ENCODE results near the gene LIG1.

LIG1 gene

DNA sequence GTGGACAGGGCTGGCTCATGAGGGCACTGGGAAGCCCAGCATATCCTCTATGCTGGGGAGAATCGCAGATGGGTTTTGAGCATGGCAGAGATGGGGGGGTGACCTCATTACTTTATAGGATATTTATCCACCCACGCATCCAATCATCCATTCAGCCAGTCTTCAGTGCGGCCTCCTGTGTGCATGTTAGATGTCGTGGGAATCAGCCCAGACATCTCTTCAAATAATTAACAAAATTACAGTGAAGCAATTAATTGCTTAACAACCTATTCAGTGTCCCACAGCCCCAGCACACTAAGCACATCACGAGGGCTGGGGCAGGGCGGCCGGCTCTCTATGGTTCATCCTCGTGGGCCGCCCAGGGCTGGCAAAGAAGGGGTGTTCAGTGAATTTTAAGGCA is 21.6 kb downstream of the LIG1 start:
- TF ChIP-seq, protein P1, sequence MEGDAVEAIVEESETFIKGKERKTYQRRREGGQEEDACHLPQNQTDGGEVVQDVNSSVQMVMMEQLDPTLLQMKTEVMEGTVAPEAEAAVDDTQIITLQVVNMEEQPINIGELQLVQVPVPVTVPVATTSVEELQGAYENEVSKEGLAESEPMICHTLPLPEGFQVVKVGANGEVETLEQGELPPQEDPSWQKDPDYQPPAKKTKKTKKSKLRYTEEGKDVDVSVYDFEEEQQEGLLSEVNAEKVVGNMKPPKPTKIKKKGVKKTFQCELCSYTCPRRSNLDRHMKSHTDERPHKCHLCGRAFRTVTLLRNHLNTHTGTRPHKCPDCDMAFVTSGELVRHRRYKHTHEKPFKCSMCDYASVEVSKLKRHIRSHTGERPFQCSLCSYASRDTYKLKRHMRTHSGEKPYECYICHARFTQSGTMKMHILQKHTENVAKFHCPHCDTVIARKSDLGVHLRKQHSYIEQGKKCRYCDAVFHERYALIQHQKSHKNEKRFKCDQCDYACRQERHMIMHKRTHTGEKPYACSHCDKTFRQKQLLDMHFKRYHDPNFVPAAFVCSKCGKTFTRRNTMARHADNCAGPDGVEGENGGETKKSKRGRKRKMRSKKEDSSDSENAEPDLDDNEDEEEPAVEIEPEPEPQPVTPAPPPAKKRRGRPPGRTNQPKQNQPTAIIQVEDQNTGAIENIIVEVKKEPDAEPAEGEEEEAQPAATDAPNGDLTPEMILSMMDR (IDR thresholded peaks at IDR 0.05; ENCODE audit: low read depth, low read length, missing control alignments): no peak
- no peak overlapping the region for H3K4me3 ChIP-seq (replicated peaks; ENCODE audit: low read depth, low read length)
- no peak for DNase-seq (ENCODE audit: extremely low read depth, low read depth)

DNA sequence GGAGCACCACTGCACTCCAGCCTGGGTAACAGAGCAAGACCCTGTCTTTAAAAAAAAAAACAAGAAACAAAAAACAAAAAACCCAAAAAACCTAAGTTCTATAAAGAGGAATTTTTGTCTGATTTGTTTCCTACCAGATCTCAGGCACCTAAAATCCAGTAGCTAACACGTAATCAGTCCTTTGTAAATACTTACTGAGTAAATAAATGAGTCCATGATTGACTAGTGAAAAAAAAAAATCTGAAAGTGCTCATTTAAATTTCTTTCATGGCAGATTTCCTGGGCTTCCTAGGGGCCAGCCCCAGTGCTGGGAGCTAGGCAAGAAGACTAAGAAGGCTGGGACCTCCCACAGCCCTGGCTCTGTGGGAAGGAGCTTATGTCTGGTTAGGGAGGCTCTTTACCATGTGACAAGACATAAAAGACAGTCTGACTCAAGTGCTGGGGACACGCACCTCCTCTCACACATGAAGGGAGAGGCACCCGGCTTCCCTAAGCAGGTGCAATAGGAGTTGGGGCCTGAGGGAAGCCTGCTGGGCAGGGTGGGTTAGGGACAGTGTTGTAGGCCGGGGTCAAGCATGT is 22.5 kb downstream of the LIG1 start:
- no peak for DNase-seq (ENCODE audit: extremely low read depth, low read depth)
- no peak overlapping the region for H3K4me3 ChIP-seq (replicated peaks; ENCODE audit: low read depth, low read length)
- TF ChIP-seq, protein P1 (IDR thresholded peaks at IDR 0.05; ENCODE audit: low read depth, low read length, missing control alignments): no peak

DNA sequence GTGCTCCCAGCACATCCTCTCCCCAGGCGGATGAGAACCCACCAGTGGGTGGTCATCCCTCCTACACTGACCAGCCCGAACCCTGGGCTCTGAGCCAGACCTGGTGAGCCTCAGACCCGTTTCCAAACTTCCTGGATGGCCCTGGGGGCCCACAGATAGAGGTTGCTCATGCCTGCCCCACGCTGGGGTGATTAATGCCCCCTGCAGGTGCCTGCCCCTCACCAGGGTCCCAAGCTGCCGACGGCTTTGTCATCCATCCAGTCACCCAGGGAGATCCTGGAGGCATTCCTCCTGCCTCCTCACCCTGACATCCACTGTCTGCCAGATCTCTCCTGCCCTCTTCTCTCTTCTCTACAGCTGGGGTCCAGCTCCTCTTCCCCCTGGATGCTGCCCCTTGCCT is 31.1 kb downstream of the LIG1 start:
- no peak overlapping the region for H3K4me3 ChIP-seq (replicated peaks; ENCODE audit: low read depth, low read length)
- TF ChIP-seq, protein P1 (IDR thresholded peaks at IDR 0.05; ENCODE audit: low read depth, low read length, missing control alignments): no peak

DNA sequence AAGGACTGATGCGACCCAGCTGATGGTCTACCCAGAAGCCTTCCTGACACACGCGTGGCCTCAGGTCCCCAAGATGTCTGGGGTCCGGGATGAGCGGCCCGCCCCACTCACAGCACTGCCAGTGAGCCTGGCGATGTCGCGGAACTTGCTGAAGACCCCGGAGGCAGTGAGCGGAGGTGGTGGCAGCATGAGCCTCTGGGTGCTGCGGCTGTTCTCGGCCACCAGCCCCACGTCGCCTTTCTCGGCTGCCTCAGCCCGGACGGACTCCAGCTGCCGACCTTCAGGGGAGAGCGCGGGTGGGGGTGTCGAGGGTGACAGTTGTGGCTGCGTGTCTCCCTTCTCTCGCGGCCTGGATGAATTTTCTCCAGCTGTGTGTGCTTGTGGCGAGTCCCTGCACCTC is 32.7 kb downstream of the LIG1 start:
- H3K4me3 ChIP-seq (replicated peaks; ENCODE audit: low read depth, low read length): no peak overlapping the region
- TF ChIP-seq, protein P1 (IDR thresholded peaks at IDR 0.05; ENCODE audit: low read depth, low read length, missing control alignments): no peak
- DNase-seq (ENCODE audit: extremely low read depth, low read depth): no peak

More for the DNA sequence above, 31.1 kb downstream of the LIG1 start:
- no peak for DNase-seq (ENCODE audit: extremely low read depth, low read depth)

DNA sequence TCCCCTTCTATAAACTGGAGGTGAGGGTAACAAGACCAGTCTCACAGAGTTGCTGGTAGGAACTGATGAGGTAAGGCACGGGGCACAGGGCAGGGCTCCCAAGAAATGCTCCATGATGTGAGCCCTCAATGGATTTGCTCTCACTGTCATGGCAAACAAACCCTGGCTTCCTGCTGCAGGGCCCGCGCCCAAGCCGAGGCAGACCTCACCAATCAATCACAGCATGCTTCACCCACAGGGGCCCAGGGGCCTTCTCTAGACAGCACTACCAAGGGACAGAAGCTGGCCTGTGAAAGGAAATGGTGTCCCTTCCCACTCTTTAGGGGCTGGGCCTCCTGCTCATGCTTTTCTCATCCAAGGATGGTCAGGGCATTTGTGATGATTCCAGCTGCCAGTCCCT is 33.6 kb downstream of the LIG1 start:
- DNase-seq (ENCODE audit: extremely low read depth, low read depth): no peak
- TF ChIP-seq, protein P1 (IDR thresholded peaks at IDR 0.05; ENCODE audit: low read depth, low read length, missing control alignments): no peak
- no peak overlapping the region for H3K4me3 ChIP-seq (replicated peaks; ENCODE audit: low read depth, low read length)

DNA sequence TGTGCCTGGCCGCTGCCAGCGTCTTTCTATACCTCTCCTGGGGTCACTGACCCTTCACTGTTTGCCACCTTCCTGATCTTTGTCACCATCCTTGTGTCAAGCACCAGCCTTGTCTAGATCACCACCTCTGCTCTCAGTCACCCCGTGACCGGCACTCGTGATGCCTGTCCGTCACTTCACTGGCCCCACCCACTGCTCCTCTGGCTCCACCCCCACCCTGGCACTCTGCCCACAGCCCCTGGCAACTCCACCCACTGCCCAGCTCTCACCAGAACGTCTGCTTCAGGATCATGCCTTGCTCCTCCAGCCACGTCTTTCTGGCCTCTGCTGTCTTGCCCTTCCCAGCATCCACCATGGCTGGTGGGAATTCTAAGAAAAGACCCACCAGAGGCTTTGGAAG is 34.7 kb downstream of the LIG1 start:
- TF ChIP-seq, protein P1 (IDR thresholded peaks at IDR 0.05; ENCODE audit: low read depth, low read length, missing control alignments): no peak

DNA sequence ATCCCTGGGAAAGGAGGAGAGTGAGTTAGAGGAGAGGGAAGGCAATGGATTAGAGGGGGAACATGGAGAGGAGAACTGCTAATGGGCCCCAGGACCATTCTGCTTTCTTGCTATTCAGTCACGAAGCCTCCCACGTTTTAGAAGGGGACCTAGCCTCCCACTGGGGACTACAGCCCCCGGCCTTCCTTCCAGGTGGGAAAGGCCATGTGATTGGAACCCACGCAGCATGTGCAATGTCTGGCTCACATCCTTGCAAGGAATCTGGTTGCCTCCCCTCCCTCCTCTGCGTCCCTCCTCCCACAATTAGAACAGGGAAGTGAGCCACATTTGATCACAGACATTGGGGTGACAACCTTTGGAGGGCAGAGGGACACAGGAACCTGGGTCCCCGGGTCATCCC is 37.0 kb downstream of the LIG1 start:
- TF ChIP-seq, protein P1 (IDR thresholded peaks at IDR 0.05; ENCODE audit: low read depth, low read length, missing control alignments): no peak
- no peak overlapping the region for H3K4me3 ChIP-seq (replicated peaks; ENCODE audit: low read depth, low read length)
- no peak for DNase-seq (ENCODE audit: extremely low read depth, low read depth)

More for the DNA sequence above, 34.7 kb downstream of the LIG1 start:
- no peak for DNase-seq (ENCODE audit: extremely low read depth, low read depth)
- H3K4me3 ChIP-seq (replicated peaks; ENCODE audit: low read depth, low read length): no peak overlapping the region
